ENCODE results near the gene STPG3. TPM values are rescaled to one million over a fixed set of nuclear protein-coding genes. Genes with fewer than 3 reads are reported as not detected.

The STPG3 gene
- total and polyA plus RNA-seq, 12 donors, result 0.25 to 3.1 (median 0.32) TPM; not detected in 9

- Histone ChIP-seq H3K27me3 (no peaks in the 10 kb centered on the region), H3K27ac (no peak overlapping the region), H3K9me3 (replicated peaks in 1 of 3) (no peaks in the 10 kb centered on the region), H3K36me3 (replicated peaks in 1 of 2) (no peaks in the 10 kb centered on the region), H3K4me3 (peak overlapping the region in 1 of 4 donors; percentile 98), H3K4me1 (replicated peaks in 1 of 2) (peaks cover 9 to 41% of the 10 kb centered on the region in 2 donors)
- TF ChIP-seq CTCF (IDR thresholded peaks at IDR 0.05) (no peak), POLR2A (IDR thresholded peaks at IDR 0.05) (no peak)
- WGBS, 4 donors, result 69 to 77% (median 74%) methylated on average over 7 of the region's 7 CpGs
- DNase-seq, result no peak
- intact Hi-C loops (cut with DNase I), result no loop called here
Measured at GRCh38 chr9:137206602-137207001, 44.5 kb upstream of the STPG3 start.

GRCh38 chr9:137211532-137211931, 39.6 kb upstream of the STPG3 start:
- Histone ChIP-seq H3K27ac (no peak overlapping the region), H3K36me3 (replicated peaks in 1 of 2) (no peaks in the 10 kb centered on the region), H3K4me1 (replicated peaks in 1 of 2) (peaks cover 0 to 5% of the 10 kb centered on the region in 2 donors), H3K9me3 (replicated peaks in 1 of 3) (no peaks in the 10 kb centered on the region), H3K4me3 (no peak overlapping the region), H3K27me3 (no peaks in the 10 kb centered on the region)
- WGBS, 4 donors, result 78 to 88% (median 82%) methylated on average over 7 to 13 of the region's 13 CpGs
- TF ChIP-seq CTCF (IDR thresholded peaks at IDR 0.05) (no peak), POLR2A (IDR thresholded peaks at IDR 0.05) (no peak)
- DNase-seq, result no peak
- intact Hi-C loops (cut with DNase I), result no loop called here

- no peaks in the 10 kb centered on the region for H3K36me3 ChIP-seq (replicated peaks in 1 of 2)
- H3K4me3 ChIP-seq, result no peak overlapping the region
- H3K27me3 ChIP-seq, result no peaks in the 10 kb centered on the region
- H3K9me3 ChIP-seq (replicated peaks in 1 of 3), result no peaks in the 10 kb centered on the region
- 84 to 85% (median 84%) methylated on average over 13 to 21 of the region's 21 CpGs for WGBS, 4 donors
- no peak for TF ChIP-seq CTCF (IDR thresholded peaks at IDR 0.05)
- TF ChIP-seq POLR2A (IDR thresholded peaks at IDR 0.05), result no peak
- intact Hi-C loops (cut with DNase I), result no loop called here
- peaks cover 0 to under 1% of the 10 kb centered on the region in 2 donors for H3K4me1 ChIP-seq (replicated peaks in 1 of 2)
- DNase-seq, result no peak
- no peak overlapping the region for H3K27ac ChIP-seq
Measured at GRCh38 chr9:137212520-137212919, 38.6 kb upstream of the STPG3 start.

- intact Hi-C loops (cut with DNase I), result no loop called here
- TF ChIP-seq POLR2A (IDR thresholded peaks at IDR 0.05) (no peak), CTCF (IDR thresholded peaks at IDR 0.05) (no peak)
- Histone ChIP-seq H3K27me3 (no peaks in the 10 kb centered on the region), H3K36me3 (replicated peaks in 1 of 2) (no peaks in the 10 kb centered on the region), H3K27ac (no peak overlapping the region), H3K9me3 (replicated peaks in 1 of 3) (no peaks in the 10 kb centered on the region), H3K4me1 (replicated peaks in 1 of 2) (peaks cover 5 to 9% of the 10 kb centered on the region in 2 donors), H3K4me3 (no peak overlapping the region)
- no peak for DNase-seq
- WGBS, 4 donors, result 88 to 94% (median 90%) methylated on average over 18 to 49 of the region's 49 CpGs
Measured at GRCh38 chr9:137213160-137214060, 37.7 kb upstream of the STPG3 start.

Data from adrenal gland (tissue), 12 donors.